ENCODE results near the gene COX4I2.

Gene COX4I2

DNA sequence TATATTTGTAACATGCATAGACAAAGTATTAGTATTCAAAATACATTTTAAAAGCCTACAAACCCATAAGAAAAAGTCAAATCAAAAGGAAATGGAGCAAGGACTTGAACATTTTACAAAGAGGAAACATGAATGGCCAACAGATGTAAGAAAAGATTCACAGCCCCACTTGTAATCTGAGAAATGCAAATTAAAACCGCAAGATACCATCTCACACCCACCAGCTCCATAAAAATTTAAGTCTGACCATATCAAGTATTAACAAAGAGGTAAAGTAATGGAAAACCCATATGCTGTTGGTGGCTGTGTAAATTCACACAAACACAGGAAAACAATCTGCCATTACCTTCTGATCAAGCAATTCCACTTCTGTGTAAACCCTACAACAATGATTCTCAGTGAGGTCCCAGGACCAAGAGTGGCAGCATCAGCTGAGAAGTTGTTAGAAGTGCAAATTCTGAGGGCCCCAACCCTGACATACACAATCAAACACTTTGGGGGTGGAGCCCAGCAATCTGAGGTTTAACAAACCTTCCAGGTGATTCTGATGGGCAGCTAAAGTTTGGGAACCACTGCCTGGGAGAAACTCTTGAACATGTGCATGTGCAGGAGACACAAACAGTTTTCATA lies 54.0 kb downstream of the COX4I2 start (continued):
- TF ChIP-seq, protein P1, sequence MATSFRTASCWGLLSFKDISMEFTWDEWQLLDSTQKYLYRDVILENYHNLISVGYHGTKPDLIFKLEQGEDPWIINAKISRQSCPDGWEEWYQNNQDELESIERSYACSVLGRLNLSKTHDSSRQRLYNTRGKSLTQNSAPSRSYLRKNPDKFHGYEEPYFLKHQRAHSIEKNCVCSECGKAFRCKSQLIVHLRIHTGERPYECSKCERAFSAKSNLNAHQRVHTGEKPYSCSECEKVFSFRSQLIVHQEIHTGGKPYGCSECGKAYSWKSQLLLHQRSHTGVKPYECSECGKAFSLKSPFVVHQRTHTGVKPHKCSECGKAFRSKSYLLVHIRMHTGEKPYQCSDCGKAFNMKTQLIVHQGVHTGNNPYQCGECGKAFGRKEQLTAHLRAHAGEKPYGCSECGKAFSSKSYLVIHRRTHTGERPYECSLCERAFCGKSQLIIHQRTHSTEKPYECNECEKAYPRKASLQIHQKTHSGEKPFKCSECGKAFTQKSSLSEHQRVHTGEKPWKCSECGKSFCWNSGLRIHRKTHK (tag by site-specific recombination; IDR thresholded peaks at IDR 0.05), result no peak
- TF ChIP-seq, protein P2, sequence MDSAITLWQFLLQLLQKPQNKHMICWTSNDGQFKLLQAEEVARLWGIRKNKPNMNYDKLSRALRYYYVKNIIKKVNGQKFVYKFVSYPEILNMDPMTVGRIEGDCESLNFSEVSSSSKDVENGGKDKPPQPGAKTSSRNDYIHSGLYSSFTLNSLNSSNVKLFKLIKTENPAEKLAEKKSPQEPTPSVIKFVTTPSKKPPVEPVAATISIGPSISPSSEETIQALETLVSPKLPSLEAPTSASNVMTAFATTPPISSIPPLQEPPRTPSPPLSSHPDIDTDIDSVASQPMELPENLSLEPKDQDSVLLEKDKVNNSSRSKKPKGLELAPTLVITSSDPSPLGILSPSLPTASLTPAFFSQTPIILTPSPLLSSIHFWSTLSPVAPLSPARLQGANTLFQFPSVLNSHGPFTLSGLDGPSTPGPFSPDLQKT (IDR thresholded peaks at IDR 0.05; ENCODE audit: borderline replicate concordance, low read depth, low read length), result no peak
- TF ChIP-seq ZNF221 (tag by site-specific recombination; IDR thresholded peaks at IDR 0.05; ENCODE audit: borderline replicate concordance), result no peak
- TF ChIP-seq ZNF792 (tag by site-specific recombination; IDR thresholded peaks at IDR 0.05), result no peak
- TF ChIP-seq ZNF621 (tag by site-specific recombination; IDR thresholded peaks at IDR 0.05), result no peak
- no peak for TF ChIP-seq ZNF211 (tag by site-specific recombination; IDR thresholded peaks at IDR 0.05; ENCODE audit: low read depth)
- TF ChIP-seq ZNF133 (tag by site-specific recombination; IDR thresholded peaks at IDR 0.05), result no peak
- TF ChIP-seq ZNF585B (tag by site-specific recombination; IDR thresholded peaks at IDR 0.05), result no peak
- no peak for TF ChIP-seq REPIN1 (tag by site-specific recombination; IDR thresholded peaks at IDR 0.05; ENCODE audit: low read depth)
- no peak for TF ChIP-seq HOXC10 (CRISPR knock-in tag; IDR thresholded peaks at IDR 0.05)
- no peak for TF ChIP-seq ZNF777 (tag by site-specific recombination; IDR thresholded peaks at IDR 0.05; ENCODE audit: borderline replicate concordance)
- no peak for TF ChIP-seq SCRT2 (tag by site-specific recombination; IDR thresholded peaks at IDR 0.05)
- TF ChIP-seq HOXD13 (CRISPR knock-in tag; IDR thresholded peaks at IDR 0.05; ENCODE audit: borderline replicate concordance), result no peak
- TF ChIP-seq, protein P3, sequence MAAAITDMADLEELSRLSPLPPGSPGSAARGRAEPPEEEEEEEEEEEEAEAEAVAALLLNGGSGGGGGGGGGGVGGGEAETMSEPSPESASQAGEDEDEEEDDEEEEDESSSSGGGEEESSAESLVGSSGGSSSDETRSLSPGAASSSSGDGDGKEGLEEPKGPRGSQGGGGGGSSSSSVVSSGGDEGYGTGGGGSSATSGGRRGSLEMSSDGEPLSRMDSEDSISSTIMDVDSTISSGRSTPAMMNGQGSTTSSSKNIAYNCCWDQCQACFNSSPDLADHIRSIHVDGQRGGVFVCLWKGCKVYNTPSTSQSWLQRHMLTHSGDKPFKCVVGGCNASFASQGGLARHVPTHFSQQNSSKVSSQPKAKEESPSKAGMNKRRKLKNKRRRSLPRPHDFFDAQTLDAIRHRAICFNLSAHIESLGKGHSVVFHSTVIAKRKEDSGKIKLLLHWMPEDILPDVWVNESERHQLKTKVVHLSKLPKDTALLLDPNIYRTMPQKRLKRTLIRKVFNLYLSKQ (tag by site-specific recombination; IDR thresholded peaks at IDR 0.05; ENCODE audit: borderline replicate concordance), result no peak
- TF ChIP-seq ZNF560 (tag by site-specific recombination; IDR thresholded peaks at IDR 0.05; ENCODE audit: borderline replicate concordance), result no peak
- no peak for TF ChIP-seq ZNF10 (tag by site-specific recombination; IDR thresholded peaks at IDR 0.05)
- no peak for TF ChIP-seq ZNF791 (tag by site-specific recombination; IDR thresholded peaks at IDR 0.05)
- TF ChIP-seq, protein P4, sequence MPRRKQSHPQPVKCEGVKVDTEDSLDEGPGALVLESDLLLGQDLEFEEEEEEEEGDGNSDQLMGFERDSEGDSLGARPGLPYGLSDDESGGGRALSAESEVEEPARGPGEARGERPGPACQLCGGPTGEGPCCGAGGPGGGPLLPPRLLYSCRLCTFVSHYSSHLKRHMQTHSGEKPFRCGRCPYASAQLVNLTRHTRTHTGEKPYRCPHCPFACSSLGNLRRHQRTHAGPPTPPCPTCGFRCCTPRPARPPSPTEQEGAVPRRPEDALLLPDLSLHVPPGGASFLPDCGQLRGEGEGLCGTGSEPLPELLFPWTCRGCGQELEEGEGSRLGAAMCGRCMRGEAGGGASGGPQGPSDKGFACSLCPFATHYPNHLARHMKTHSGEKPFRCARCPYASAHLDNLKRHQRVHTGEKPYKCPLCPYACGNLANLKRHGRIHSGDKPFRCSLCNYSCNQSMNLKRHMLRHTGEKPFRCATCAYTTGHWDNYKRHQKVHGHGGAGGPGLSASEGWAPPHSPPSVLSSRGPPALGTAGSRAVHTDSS (tag by site-specific recombination; IDR thresholded peaks at IDR 0.05), result no peak
- no peak for TF ChIP-seq ZNF169 (tag by site-specific recombination; IDR thresholded peaks at IDR 0.05)
- no peak for TF ChIP-seq ZNF223 (tag by site-specific recombination; IDR thresholded peaks at IDR 0.05)
- TF ChIP-seq, protein P5, sequence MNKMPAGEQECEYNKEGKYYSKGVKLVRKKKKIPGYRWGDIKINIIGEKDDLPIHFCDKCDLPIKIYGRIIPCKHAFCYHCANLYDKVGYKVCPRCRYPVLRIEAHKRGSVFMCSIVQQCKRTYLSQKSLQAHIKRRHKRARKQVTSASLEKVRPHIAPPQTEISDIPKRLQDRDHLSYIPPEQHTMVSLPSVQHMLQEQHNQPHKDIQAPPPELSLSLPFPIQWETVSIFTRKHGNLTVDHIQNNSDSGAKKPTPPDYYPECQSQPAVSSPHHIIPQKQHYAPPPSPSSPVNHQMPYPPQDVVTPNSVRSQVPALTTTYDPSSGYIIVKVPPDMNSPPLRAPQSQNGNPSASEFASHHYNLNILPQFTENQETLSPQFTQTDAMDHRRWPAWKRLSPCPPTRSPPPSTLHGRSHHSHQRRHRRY (tag by site-specific recombination; IDR thresholded peaks at IDR 0.05), result no peak
- peak; percentile 66 for TF ChIP-seq EGR2 (tag by site-specific recombination; IDR thresholded peaks at IDR 0.05; ENCODE audit: low read depth)
- TF ChIP-seq, protein P6, sequence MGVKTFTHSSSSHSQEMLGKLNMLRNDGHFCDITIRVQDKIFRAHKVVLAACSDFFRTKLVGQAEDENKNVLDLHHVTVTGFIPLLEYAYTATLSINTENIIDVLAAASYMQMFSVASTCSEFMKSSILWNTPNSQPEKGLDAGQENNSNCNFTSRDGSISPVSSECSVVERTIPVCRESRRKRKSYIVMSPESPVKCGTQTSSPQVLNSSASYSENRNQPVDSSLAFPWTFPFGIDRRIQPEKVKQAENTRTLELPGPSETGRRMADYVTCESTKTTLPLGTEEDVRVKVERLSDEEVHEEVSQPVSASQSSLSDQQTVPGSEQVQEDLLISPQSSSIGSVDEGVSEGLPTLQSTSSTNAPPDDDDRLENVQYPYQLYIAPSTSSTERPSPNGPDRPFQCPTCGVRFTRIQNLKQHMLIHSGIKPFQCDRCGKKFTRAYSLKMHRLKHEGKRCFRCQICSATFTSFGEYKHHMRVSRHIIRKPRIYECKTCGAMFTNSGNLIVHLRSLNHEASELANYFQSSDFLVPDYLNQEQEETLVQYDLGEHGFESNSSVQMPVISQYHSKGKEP (tag by site-specific recombination; IDR thresholded peaks at IDR 0.05), result 0 out of 2 replicates have a peak, but pooled peaks have one; percentile 4
- TF ChIP-seq ZNF132 (tag by site-specific recombination; IDR thresholded peaks at IDR 0.05; ENCODE audit: borderline replicate concordance), result no peak
- no peak for TF ChIP-seq ZNF660 (tag by site-specific recombination; IDR thresholded peaks at IDR 0.05)
- no peak for TF ChIP-seq ZBTB48 (tag by site-specific recombination; IDR thresholded peaks at IDR 0.05)
- no peak for TF ChIP-seq ZNF670 (tag by site-specific recombination; IDR thresholded peaks at IDR 0.05; ENCODE audit: low read depth)
- TF ChIP-seq ZNF140 (tag by site-specific recombination; IDR thresholded peaks at IDR 0.05), result no peak
- no peak for TF ChIP-seq ZNF558 (tag by site-specific recombination; IDR thresholded peaks at IDR 0.05)
- no peak for TF ChIP-seq ZNF2 (tag by site-specific recombination; IDR thresholded peaks at IDR 0.05)
- TF ChIP-seq ZNF624 (tag by site-specific recombination; IDR thresholded peaks at IDR 0.05), result no peak
- TF ChIP-seq PRDM1 (tag by site-specific recombination; IDR thresholded peaks at IDR 0.05), result no peak
- TF ChIP-seq ZNF623 (tag by site-specific recombination; IDR thresholded peaks at IDR 0.05), result no peak
